SK-N-SH (cell line): ENCODE measurements around the gene RHOBTB3. TPM values are rescaled to one million over a fixed set of nuclear protein-coding genes. Genes with fewer than 3 reads are reported as not detected.

Experiments used
- CTCF ChIA-PET: fragments of 300-600, 350-600 bp; formaldehyde crosslinking; extraction: SDS; loops from one replicate; lab custom pipeline; 2021; lab: Yijun Ruan, JAX
- POLR2A ChIA-PET: fragments of 350-600 bp; sonication (Branson Sonifier 250); formaldehyde crosslinking; extraction: SDS; loops from one replicate; lab custom pipeline; 2020; ENCODE audit warnings: antibody characterized with exemption, inconsistent platforms; lab: Yijun Ruan, JAX
- DNase-seq: peaks from one replicate; pipeline ENCODE4 v3.0.0; 2012
- H2AFZ ChIP-seq: fragments of 200-600 bp; sonication (generic); 2 replicates; pipeline ENCODE4 v1.8.1; 2016; ENCODE audit warnings: antibody characterized with exemption, mild to moderate bottlenecking, low read depth
- H3F3A ChIP-seq: fragments of 200-600 bp; sonication (generic); replicated peaks from 2 replicates; pipeline ENCODE3; 2016; ENCODE audit warnings: antibody characterized with exemption, mild to moderate bottlenecking; ENCODE audit not compliant: insufficient read depth
- H3K27ac ChIP-seq, 2 experiments: fragments of 200-500 bp in 1 of 2; fragments of 200-600 bp in 1 of 2; sonication (Bioruptor generic) in 1 of 2; sonication (generic), shearing (Covaris generic) in 1 of 2; 2 replicates each; pipeline versions ENCODE4 v1.5.1 to v1.6.1; 2014 to 2016; ENCODE audit warnings: low read depth in 2 of 2, inconsistent platforms in 1 of 2, low read length in 1 of 2, mild to moderate bottlenecking in 1 of 2, mixed read lengths in 1 of 2
- H3K27me3 ChIP-seq: fragments of 200-600 bp; sonication (generic), shearing (Covaris generic); 2 replicates; pipeline ENCODE4 v1.6.1; 2016; ENCODE audit warnings: mixed run types; ENCODE audit not compliant: insufficient read depth
- H3K36me3 ChIP-seq, 2 experiments: fragments of 200-500 bp in 1 of 2; fragments of 200-600 bp in 1 of 2; sonication (Bioruptor generic) in 1 of 2; sonication (generic) in 1 of 2; replicated peaks in 1 of 2; 2 replicates each; pipeline versions ENCODE3 to v1.5.1; 2014 to 2016; ENCODE audit warnings: low read length in 1 of 2, mild to moderate bottlenecking in 1 of 2; ENCODE audit not compliant: insufficient read depth in 2 of 2, control insufficient read depth in 1 of 2
- H3K4me1 ChIP-seq, 2 experiments: fragments of 200-500 bp in 1 of 2; fragments of 200-600 bp in 1 of 2; sonication (Bioruptor generic) in 1 of 2; sonication (generic), shearing (Covaris generic) in 1 of 2; 2 replicates each; pipeline versions ENCODE4 v1.5.1 to v1.6.1; 2014 to 2016; ENCODE audit warnings: low read depth in 1 of 2, low read length in 1 of 2, mixed run types in 1 of 2; ENCODE audit not compliant: insufficient read depth in 2 of 2, control insufficient read depth in 1 of 2
- H3K4me2 ChIP-seq: fragments of 200-600 bp; sonication (generic), shearing (Covaris generic); 2 replicates; pipeline ENCODE4 v1.6.1; 2017; ENCODE audit warnings: mixed run types
- H3K4me3 ChIP-seq, 2 experiments: fragments of 200-500 bp in 1 of 2; fragments of 200-600 bp in 1 of 2; sonication (Bioruptor generic) in 1 of 2; sonication (generic), shearing (Covaris generic) in 1 of 2; 2 replicates each; pipeline versions ENCODE4 v1.5.1 to v1.8.1; 2014 to 2016; ENCODE audit warnings: low read depth in 2 of 2, inconsistent platforms in 1 of 2, low read length in 1 of 2, mild to moderate bottlenecking in 1 of 2, mixed read lengths in 1 of 2, moderate library complexity in 1 of 2
- H3K79me2 ChIP-seq: fragments of 200-600 bp; sonication (generic); 2 replicates; pipeline ENCODE4 v1.8.1; 2017; ENCODE audit warnings: mild to moderate bottlenecking; ENCODE audit not compliant: insufficient read depth
- H3K9ac ChIP-seq: fragments of 200-600 bp; sonication (generic); 2 replicates; pipeline ENCODE4 v1.6.1; 2017; ENCODE audit warnings: mixed run types
- H3K9me2 ChIP-seq: fragments of 200-600 bp; sonication (generic); 2 replicates; pipeline ENCODE4 v1.6.1; 2017; ENCODE audit warnings: mixed run types
- H3K9me3 ChIP-seq: fragments of 200-600 bp; sonication (generic); 2 replicates; pipeline ENCODE4 v1.6.1; 2017; ENCODE audit warnings: mixed run types, mild to moderate bottlenecking, moderate library complexity
- H4K20me1 ChIP-seq: fragments of 200-600 bp; sonication (generic); 2 replicates; pipeline ENCODE4 v1.6.1; 2017; ENCODE audit warnings: mild to moderate bottlenecking, mixed run types; ENCODE audit not compliant: insufficient read depth
- CHD2 ChIP-seq: fragments of 150-350 bp; IDR thresholded peaks from 2 replicates; pipeline ENCODE4 v1.6.1; 2018; ENCODE audit warnings: low read length; ENCODE audit not compliant: partially characterized antibody
- EP300 ChIP-seq, 2 experiments: IDR thresholded peaks; 2 replicates each; pipeline versions ENCODE4 v1.4.0 to v1.6.1; 2012; ENCODE audit warnings: borderline replicate concordance in 1 of 2, low read depth in 1 of 2, low read length in 1 of 2
- EZH2phosphoT487 ChIP-seq: fragments of 200-600 bp; sonication (generic); IDR thresholded peaks from 2 replicates; pipeline ENCODE4 v1.6.1; 2017; ENCODE audit warnings: low read depth, mixed run types, mild to moderate bottlenecking, antibody characterized with exemption, moderate library complexity, borderline replicate concordance
- FOXJ3 ChIP-seq: sonication (generic); formaldehyde crosslinking; IDR thresholded peaks from 2 replicates; pipeline ENCODE4 v1.5.1; 2020; ENCODE audit warnings: mild to moderate bottlenecking, missing genetic modification reagents
- FOXM1 ChIP-seq: IDR thresholded peaks from 2 replicates; pipeline ENCODE4 v1.4.0; 2012; ENCODE audit warnings: low read depth, mild to moderate bottlenecking
- GABPA ChIP-seq: IDR thresholded peaks from 2 replicates; pipeline ENCODE4 v1.4.0; 2012; ENCODE audit warnings: low read depth, mild to moderate bottlenecking
- MAX ChIP-seq: IDR thresholded peaks from 2 replicates; pipeline ENCODE4 v1.4.0; 2012; ENCODE audit warnings: low read depth
- MEF2A ChIP-seq: IDR thresholded peaks from 2 replicates; pipeline ENCODE4 v1.4.0; 2012; ENCODE audit warnings: low read depth, borderline replicate concordance
- MXI1 ChIP-seq: IDR thresholded peaks from 2 replicates; pipeline ENCODE4 v1.6.1; 2012; ENCODE audit warnings: mild to moderate bottlenecking, low read depth, low read length, improper control_type of control experiment
- NRF1 ChIP-seq: IDR thresholded peaks from 2 replicates; pipeline ENCODE4 v1.6.1; 2012; ENCODE audit warnings: low read depth, mild to moderate bottlenecking, low read length
- PBX3 ChIP-seq: IDR thresholded peaks from 2 replicates; pipeline ENCODE4; 2012
- POLR2AphosphoS5 ChIP-seq: IDR thresholded peaks from 2 replicates; pipeline ENCODE4 v1.6.1; 2012; ENCODE audit warnings: low read depth, low read length
- RCOR1 ChIP-seq: fragments of 150-350 bp; IDR thresholded peaks from 2 replicates; pipeline ENCODE4 v1.6.1; 2017; ENCODE audit warnings: antibody characterized with exemption, low read length
- REST ChIP-seq: IDR thresholded peaks from 2 replicates; pipeline ENCODE4 v1.6.1; 2012; ENCODE audit warnings: mild to moderate bottlenecking, low read depth, low read length, moderate library complexity
- RFX5 ChIP-seq: IDR thresholded peaks from 2 replicates; pipeline ENCODE4 v1.6.1; 2012; ENCODE audit warnings: mild to moderate bottlenecking, improper control_type of control experiment, low read length
- SIN3A ChIP-seq: IDR thresholded peaks from 2 replicates; pipeline ENCODE4 v1.6.1; 2012; ENCODE audit warnings: low read depth, mild to moderate bottlenecking, low read length, moderate library complexity, borderline replicate concordance
- SMC3 ChIP-seq: IDR thresholded peaks from 2 replicates; pipeline ENCODE4 v1.6.1; 2012; ENCODE audit warnings: low read depth, low read length, improper control_type of control experiment
- TAF1 ChIP-seq: IDR thresholded peaks from 2 replicates; pipeline ENCODE4 v1.6.1; 2012; ENCODE audit warnings: low read depth, mild to moderate bottlenecking, low read length, moderate library complexity, borderline replicate concordance
- TCF12 ChIP-seq: IDR thresholded peaks from 2 replicates; pipeline ENCODE4 v1.4.0; 2012
- TEAD4 ChIP-seq: IDR thresholded peaks from 2 replicates; pipeline ENCODE4 v1.4.0; 2012; ENCODE audit warnings: mild to moderate bottlenecking, borderline replicate concordance; ENCODE audit not compliant: insufficient read depth
- USF1 ChIP-seq: IDR thresholded peaks from 2 replicates; pipeline ENCODE4 v1.4.0; 2012; ENCODE audit warnings: low read depth, borderline replicate concordance
- YY1 ChIP-seq: IDR thresholded peaks from 2 replicates; pipeline ENCODE4 v1.4.0; 2012; ENCODE audit warnings: low read depth, mild to moderate bottlenecking
- WGBS: methylation state at CpG from one replicate; pipeline ENCODE4 v1.1.6; 2017; ENCODE audit warnings: low lambda C conversion rate; 5-methylcytosine and 5-hydroxymethylcytosine counted together
- polyA plus RNA-seq, 3 experiments: library from polyadenylated mRNA; depleted of rRNA; stranded (reverse); fragments of >200 nt; gene quantifications; 2 replicates each; pipeline ENCODE4 v1.2.3, GENCODE V29; 2012

RHOBTB3 gene
- polyA plus RNA-seq, 1 of the 3 experiments (the other 2 are of a cell fraction): 59.3 TPM

DNA sequence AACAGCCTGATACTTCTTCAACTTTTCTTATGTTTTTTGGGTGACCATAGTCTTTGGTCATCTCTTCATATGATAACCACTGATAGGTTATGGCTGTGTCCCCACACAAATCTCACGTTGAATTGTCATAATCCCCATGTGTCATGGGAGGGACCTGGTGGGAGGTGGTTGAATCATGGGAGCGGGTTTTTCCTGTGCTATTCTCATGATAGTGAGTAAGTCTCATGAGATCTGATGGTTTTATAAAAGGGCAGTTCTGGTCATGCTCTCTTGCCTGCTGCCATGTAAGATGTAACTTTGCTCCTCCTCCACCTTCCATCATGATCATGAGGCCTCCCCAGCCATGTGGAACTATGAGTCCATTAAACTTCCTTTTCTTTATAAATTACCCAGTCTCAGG is 8.7 kb downstream of the RHOBTB3 start:
- H2AFZ ChIP-seq: no peak overlapping the region
- H3K4me2 ChIP-seq: no peak overlapping the region
- TF ChIP-seq MEF2A: no peak
- TF ChIP-seq SIN3A: no peak
- no peak for TF ChIP-seq MAX
- no peak for TF ChIP-seq TAF1
- no peak for TF ChIP-seq FOXM1
- no peak for TF ChIP-seq YY1
- no peak for TF ChIP-seq USF1
- no peak for TF ChIP-seq CHD2
- TF ChIP-seq RCOR1: no peak
- no peak for TF ChIP-seq FOXJ3
- no peak for TF ChIP-seq RFX5
- TF ChIP-seq POLR2AphosphoS5: no peak
- TF ChIP-seq EZH2phosphoT487: no peak
- H3K4me1 ChIP-seq: peaks cover 2% of the 10 kb centered on the region in 2 experiments; a peak in 3 of 4 replicates
- no peak for DNase-seq
- H3F3A ChIP-seq: no peaks in the 10 kb centered on the region
- no peaks in the 10 kb centered on the region for H4K20me1 ChIP-seq
- 100% methylated on average over 2 of the region's 2 CpGs for WGBS
- H3K9me2 ChIP-seq: no peaks in the 10 kb centered on the region
- ChIA-PET POLR2A (no interaction called here), CTCF (interaction anchor here (1.0 kb wide), 1 partner anchor 41 kb away, joined by 4 read pairs; no protein-coding TSS in a partner anchor)
- no peak overlapping the region for H3K4me3 ChIP-seq
- H3K36me3 ChIP-seq: peaks cover 38 to 56% of the 10 kb centered on the region in 2 experiments
- no peaks in the 10 kb centered on the region for H3K27me3 ChIP-seq
- no peak overlapping the region for H3K9ac ChIP-seq
- no peak overlapping the region for H3K27ac ChIP-seq
- H3K9me3 ChIP-seq: no peaks in the 10 kb centered on the region
- H3K79me2 ChIP-seq: peaks cover 23% of the 10 kb centered on the region

DNA sequence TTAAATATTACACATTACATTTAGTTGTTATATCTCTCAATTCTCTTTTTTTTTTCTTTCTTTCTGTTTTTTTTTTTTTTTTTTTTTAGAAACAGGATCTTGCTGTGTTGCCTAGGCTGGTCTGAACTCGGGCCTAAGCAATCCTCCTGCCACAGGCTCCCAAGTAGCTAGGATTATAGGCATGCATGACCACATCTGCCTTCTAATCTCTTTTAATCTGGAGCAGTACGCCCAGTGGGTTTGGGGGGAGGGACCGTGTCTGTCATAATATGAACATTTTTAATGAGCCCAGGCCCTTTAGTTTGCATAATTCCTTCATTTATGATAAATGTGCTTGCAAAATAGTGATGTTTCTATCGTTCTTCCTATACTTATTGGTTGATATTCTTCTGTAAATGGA is 10.3 kb downstream of the RHOBTB3 start:
- Histone ChIP-seq H3K36me3 (peaks cover 47 to 64% of the 10 kb centered on the region in 2 experiments), H3K4me3 (no peak overlapping the region), H3K9ac (no peak overlapping the region), H3K4me2 (no peak overlapping the region), H3K9me2 (no peaks in the 10 kb centered on the region), H2AFZ (no peak overlapping the region), H3K9me3 (no peaks in the 10 kb centered on the region), H3K4me1 (no peaks in the 10 kb centered on the region; a peak in 3 of 4 replicates), H3K27ac (no peak overlapping the region), H3K79me2 (peaks cover 13% of the 10 kb centered on the region; the same call in 1 of the 2 replicates), H3F3A (no peaks in the 10 kb centered on the region), H3K27me3 (no peaks in the 10 kb centered on the region), H4K20me1 (no peaks in the 10 kb centered on the region)
- POLR2A ChIA-PET: interaction anchor here (1.0 kb wide), 2 partner anchors 10 to 11 kb away, joined by 3 to 4 read pairs; partner anchors contain the start of gene RHOBTB3
- CTCF ChIA-PET: interaction anchor here (1.3 to 1.4 kb wide), 2 partner anchors 21 to 40 kb away, joined by 4 read pairs; no protein-coding TSS in a partner anchor
- no peak for DNase-seq
- WGBS: 93% methylated on average over 4 of the region's 4 CpGs
- TF ChIP-seq EP300 (IDR thresholded peaks at IDR 0.05; ENCODE audit: borderline replicate concordance in 1 of 2, low read depth in 1 of 2, low read length in 1 of 2) (no peak), PBX3 (no peak), TCF12 (no peak), MXI1 (no peak), EZH2phosphoT487 (no peak), TAF1 (no peak), FOXJ3 (no peak), REST (no peak), YY1 (no peak), GABPA (no peak), SMC3 (no peak), FOXM1 (no peak), RFX5 (no peak), TEAD4 (no peak), POLR2AphosphoS5 (no peak), NRF1 (no peak)
